Kidney (tissue), 14 donors: ENCODE measurements around the gene SNTN. TPM values are rescaled to one million over a fixed set of nuclear protein-coding genes. Genes with fewer than 3 reads are reported as not detected.
A peak's percentile ranks its signal among the peaks of the same experiment; 100 is the strongest.

Experiments used
- DNase-seq, 5 donors: peaks; one replicate each; pipeline ENCODE4 v3.0.0-alpha.2; 2013 to 2020
- FAIRE-seq: peaks from 2 replicates; lab custom pipeline; 2012; peaks lifted over from hg19 to GRCh38; lab: Jason Lieb, UNC
- H3K27ac ChIP-seq, 2 donors: one replicate each; pipeline ENCODE4 v1.7.0; 2013; ENCODE audit warnings: low read depth in 2 of 2, low read length in 2 of 2, inconsistent platforms in 1 of 2
- H3K27me3 ChIP-seq: one replicate; pipeline ENCODE4 v1.7.1; 2013; ENCODE audit warnings: low read length, inconsistent platforms; ENCODE audit not compliant: control insufficient read depth, insufficient read depth
- H3K36me3 ChIP-seq, 3 donors: one replicate each; pipeline versions ENCODE4 v1.7.0 to v1.7.1; 2013; ENCODE audit warnings: low read length in 3 of 3, control low read depth in 1 of 3, inconsistent platforms in 1 of 3; ENCODE audit not compliant: insufficient read depth in 3 of 3, control insufficient read depth in 2 of 3
- H3K4me1 ChIP-seq, 3 donors: one replicate each; pipeline versions ENCODE4 v1.7.0 to v1.7.1; 2013; ENCODE audit warnings: low read length in 3 of 3, inconsistent platforms in 1 of 3, low read depth in 1 of 3; ENCODE audit not compliant: control insufficient read depth in 2 of 3, insufficient read depth in 2 of 3
- H3K4me3 ChIP-seq, 3 donors: one replicate each; pipeline versions ENCODE4 v1.7.0 to v1.8.1; 2013; ENCODE audit warnings: low read length in 3 of 3, control low read depth in 1 of 3, inconsistent platforms in 1 of 3
- H3K9ac ChIP-seq, 3 donors: one replicate each; pipeline versions ENCODE4 v1.7.0 to v1.7.1; 2013; ENCODE audit warnings: low read length in 3 of 3, control low read depth in 1 of 3, inconsistent platforms in 1 of 3
- H3K9me3 ChIP-seq, 3 donors: one replicate each; pipeline versions ENCODE4 v1.7.0 to v1.7.1; 2013; ENCODE audit warnings: low read length in 3 of 3, control low read depth in 1 of 3, inconsistent platforms in 1 of 3; ENCODE audit not compliant: control insufficient read depth in 2 of 3, insufficient read depth in 1 of 3
- CTCF ChIP-seq: IDR thresholded peaks from 3 replicates; pipeline ENCODE4 v1.5.1; 2012; ENCODE audit warnings: mild to moderate bottlenecking, moderate library complexity, borderline replicate concordance; ENCODE audit not compliant: insufficient read depth; ENCODE audit errors: extremely low read depth
- intact Hi-C: fragments of 100-400 bp; cut with DNase I; formaldehyde crosslinking; loops from one replicate; pipeline ENCODE4 v1.11.1; 2022
- polyA plus RNA-seq: library from polyadenylated mRNA; stranded (reverse); fragments of 350-450 nt; fragmentation: Illumina TruSeq; extraction: RNeasy Lipid Tissue Mini Kit (QIAGEN cat#74804); gene quantifications from one replicate; pipeline ENCODE4 v1.2.3, GENCODE V29; 2014; ENCODE audit warnings: low read depth, low replicate concordance; ENCODE audit not compliant: insufficient read depth
- total RNA-seq: library from RNA; stranded (reverse); fragmentation: NEBNext Ultra II Directional; extraction: Animal tissue kit (Norgen Biotek cat#: 25700); gene quantifications from one replicate; pipeline ENCODE4 v1.2.1, GENCODE V29; 2021
- donor health status: control.
- donor health status: control.
- donor health status: control.
- donor health status: control.
- donor health status: control.
- donor health status: DM: yes; HTN: yes; CAD: no.
- donor health status: Normal renal cell carcinoma (clear cell type).

SNTN gene
- total and polyA plus RNA-seq, 2 donors from 2014 or later = not detected

DNA sequence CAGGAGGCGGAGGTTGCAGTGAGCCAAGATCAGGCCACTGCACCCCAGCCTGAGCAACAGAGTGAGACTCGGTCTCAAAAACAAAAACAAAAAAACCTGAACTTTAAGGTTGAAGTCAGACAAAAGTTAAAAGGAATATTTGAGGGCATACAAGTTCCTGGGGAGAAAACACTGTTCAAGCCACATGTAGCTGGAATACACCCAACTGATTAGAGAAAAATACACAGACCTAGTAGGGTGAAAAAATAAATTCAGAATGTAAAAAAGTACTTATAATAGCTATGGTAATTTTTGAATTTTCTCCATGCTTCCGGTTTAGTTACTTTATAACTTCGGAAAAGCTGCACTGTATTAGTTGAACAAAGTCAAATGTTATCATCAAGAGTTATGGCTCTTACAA, 42.6 kb upstream of the SNTN start:
- DNase-seq = no peak
- FAIRE-seq = no peak
- intact Hi-C loops = no loop called here
- Histone ChIP-seq H3K27me3 (no peaks in the 10 kb centered on the region), H3K36me3 (no peaks in the 10 kb centered on the region), H3K9me3 (no peaks in the 10 kb centered on the region), H3K4me3 (no peak overlapping the region), H3K27ac (no peak overlapping the region), H3K9ac (no peak overlapping the region), H3K4me1 (no peaks in the 10 kb centered on the region)
- TF ChIP-seq CTCF = no peak

DNA sequence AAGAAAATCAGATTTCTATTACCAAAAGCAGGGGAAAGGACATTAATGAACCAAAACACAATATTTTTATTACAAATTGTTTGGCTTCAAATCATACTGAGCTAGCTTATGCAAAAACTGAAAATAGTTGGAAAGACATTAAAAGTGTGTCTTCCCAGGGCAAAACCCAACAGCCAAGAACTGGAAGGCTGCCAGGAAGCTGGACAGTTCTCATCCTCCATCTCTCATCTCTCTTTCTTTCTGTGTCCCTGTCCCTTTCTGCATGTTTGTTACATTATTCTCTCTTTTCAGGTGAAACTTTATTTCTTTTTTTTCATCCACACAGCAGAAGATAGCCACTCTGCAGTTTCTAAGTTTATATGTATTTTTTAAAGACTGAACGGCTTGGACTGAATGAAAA, 41.1 kb upstream of the SNTN start:
- no peaks in the 10 kb centered on the region for H3K27me3 ChIP-seq
- no peaks in the 10 kb centered on the region for H3K36me3 ChIP-seq
- no peak overlapping the region for H3K27ac ChIP-seq
- no peaks in the 10 kb centered on the region for H3K4me1 ChIP-seq
- DNase-seq (peak in 1 of 5 donors; percentile 4), FAIRE-seq (no peak)
- no peak for TF ChIP-seq CTCF
- no peak overlapping the region for H3K9ac ChIP-seq
- intact Hi-C loops = no loop called here
- no peaks in the 10 kb centered on the region for H3K9me3 ChIP-seq
- no peak overlapping the region for H3K4me3 ChIP-seq

GRCh38 chr3:63613561-63613960, 38.9 kb upstream of the SNTN start:
- Histone ChIP-seq H3K4me1 (no peaks in the 10 kb centered on the region), H3K36me3 (no peaks in the 10 kb centered on the region), H3K27me3 (no peaks in the 10 kb centered on the region), H3K9me3 (no peaks in the 10 kb centered on the region), H3K4me3 (no peak overlapping the region), H3K9ac (no peak overlapping the region), H3K27ac (no peak overlapping the region)
- FAIRE-seq (no peak), DNase-seq (no peak)
- intact Hi-C loops = no loop called here
- no peak for TF ChIP-seq CTCF

DNA sequence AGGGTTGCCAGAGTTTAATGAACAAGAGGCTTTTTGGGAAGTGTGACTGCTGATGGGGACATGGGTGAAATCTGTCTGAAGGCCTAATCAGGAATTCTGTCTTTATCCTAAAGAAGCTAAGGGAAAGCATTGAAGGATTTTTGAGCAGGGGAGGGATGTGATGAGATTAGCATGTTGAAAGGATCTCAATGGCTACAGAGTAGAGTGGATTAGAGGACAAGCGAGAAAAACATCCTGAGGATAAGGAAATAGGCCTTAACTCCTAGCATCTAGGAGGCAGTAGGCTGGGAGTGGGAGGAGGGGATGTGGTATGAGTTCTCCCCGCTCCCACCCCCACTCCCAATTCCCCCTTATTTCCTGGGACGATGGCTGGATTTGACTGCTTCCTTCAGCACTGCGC, 35.1 kb upstream of the SNTN start:
- H3K27me3 ChIP-seq = no peaks in the 10 kb centered on the region
- no peak overlapping the region for H3K9ac ChIP-seq
- TF ChIP-seq CTCF = no peak
- DNase-seq (no peak), FAIRE-seq (no peak)
- H3K36me3 ChIP-seq = no peaks in the 10 kb centered on the region
- H3K4me1 ChIP-seq = no peaks in the 10 kb centered on the region
- no peak overlapping the region for H3K4me3 ChIP-seq
- intact Hi-C loops = no loop called here
- H3K27ac ChIP-seq = no peak overlapping the region
- H3K9me3 ChIP-seq = no peaks in the 10 kb centered on the region
